NCI-H524 treated with DMSO at 0.1 percent for 48 hours (cell line): ENCODE measurements around the gene SETD4.

Experiments used
- DNase-seq: peaks from one replicate; lab custom pipeline; 2025; lab: John Stamatoyannopoulos, UW

SETD4 gene

GRCh38 chr21:36005879-36006400, 54.4 kb downstream of the SETD4 start:
- no peak for DNase-seq

DNA sequence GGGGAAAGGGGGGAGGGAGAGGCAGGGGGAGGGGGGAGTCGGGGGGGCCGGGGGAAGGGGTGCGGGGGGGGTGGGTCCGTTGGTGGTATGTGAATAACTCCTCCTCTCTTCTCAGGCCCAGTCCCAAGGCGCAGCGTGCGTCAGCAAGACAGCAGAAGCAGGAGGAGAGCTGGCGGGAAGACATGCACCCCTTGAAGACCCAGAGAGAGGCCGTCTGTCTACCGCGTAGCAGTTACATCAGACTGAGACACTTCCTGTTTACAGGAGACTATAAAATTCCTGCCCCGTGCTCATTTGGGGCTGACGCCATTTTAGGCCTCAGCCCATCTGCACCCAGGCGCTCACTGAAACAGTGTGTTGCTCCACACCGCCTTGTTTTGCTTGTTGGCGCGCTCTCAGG, 55.3 kb downstream of the SETD4 start:
- DNase-seq = no peak

GRCh38 chr21:36004441-36004840, 55.9 kb downstream of the SETD4 start:
- DNase-seq = no peak

GRCh38 chr21:36003776-36004175, 56.5 kb downstream of the SETD4 start:
- DNase-seq = no peak

DNA sequence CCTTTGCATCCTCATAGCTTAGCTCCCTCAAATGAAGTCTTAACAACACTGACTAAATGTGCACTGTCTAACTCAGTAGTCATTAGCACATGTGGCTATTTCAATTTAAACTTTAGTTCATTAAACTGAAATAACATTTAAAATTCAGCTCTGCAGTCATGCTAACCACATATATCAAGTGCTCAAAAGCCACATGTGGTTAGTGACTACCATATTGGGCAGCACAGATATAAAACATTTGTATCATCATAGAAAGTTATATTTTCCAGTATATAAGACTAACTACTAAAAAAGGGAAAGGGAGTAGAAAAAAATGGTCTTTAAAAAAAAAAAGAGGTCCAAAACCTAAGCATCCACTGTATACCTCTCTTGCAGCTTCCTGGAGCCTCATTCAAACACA, 64.1 kb downstream of the SETD4 start:
- DNase-seq = no peak

- no peak for DNase-seq
These were observed 64.7 kb downstream of the SETD4 start for GRCh38 chr21:35995522-35996088.

DNA sequence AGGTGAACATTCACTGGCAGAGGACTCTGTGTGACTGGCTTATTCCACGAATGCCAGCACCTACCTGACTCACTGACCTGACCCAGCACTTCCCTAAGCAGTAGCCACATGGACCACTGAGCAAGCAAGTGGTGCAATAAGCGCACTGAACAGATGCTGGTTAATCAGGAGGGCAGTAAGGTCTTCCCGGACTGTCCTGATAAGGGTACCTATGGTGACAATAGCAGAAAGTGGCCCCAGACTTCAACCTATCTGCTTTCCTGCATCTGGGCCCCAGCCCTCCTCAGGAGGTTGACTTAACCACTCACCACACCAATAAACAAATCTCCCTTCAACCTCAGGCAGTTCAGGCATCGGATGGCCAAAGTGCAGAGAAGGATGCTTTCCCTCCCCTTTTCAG, 65.7 kb downstream of the SETD4 start:
- no peak for DNase-seq

DNA sequence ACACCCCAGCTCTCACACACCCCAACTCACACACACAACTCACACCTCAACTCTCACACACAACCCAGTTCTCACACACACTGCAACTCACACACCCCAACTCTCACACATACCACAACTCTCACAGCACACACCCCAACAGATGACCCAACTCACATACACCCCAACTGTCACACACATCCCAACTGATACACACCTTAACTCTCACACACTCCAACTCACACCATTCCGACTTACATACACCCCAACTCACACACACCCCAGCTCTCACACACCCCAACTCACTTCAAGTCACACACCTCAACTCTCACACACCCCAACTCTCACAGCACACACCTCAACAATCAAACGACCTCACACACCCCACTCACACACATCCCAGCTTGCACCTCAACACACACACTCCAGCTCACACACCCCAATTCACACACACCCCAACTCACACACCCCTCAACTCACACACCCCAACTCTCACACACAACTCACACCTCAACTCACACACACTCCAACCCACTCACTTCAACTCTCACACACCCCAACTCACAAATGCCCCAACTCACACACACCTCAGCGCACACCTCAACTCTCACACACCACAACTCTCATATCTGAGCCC, 66.3 kb downstream of the SETD4 start:
- DNase-seq = no peak

GRCh38 chr21:35991131-35991530, 69.2 kb downstream of the SETD4 start:
- DNase-seq = no peak

DNA sequence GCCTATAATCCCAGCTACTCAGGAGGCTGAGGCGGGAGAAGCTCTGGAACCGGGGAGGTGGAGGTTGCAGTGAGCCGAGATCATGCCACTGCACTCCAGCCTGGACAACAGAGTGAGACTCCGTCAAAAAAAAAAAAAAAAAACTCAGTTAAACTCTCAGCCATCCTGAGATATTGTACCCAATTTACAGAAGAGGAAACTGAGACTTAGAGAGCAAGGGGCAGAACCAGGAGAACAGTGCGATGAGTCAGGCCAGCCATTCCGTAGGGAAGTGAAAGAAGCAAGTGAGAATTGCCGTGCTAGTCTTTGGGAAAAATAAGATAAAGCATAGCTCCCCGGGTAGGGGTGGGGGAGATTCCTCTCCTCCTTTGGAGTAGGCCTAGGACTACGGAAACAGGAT, 69.7 kb downstream of the SETD4 start:
- DNase-seq = no peak

GRCh38 chr21:35989138-35989735, 71.1 kb downstream of the SETD4 start:
- no peak for DNase-seq

- DNase-seq = no peak
These were observed 71.7 kb downstream of the SETD4 start for GRCh38 chr21:35988416-35989137.

GRCh38 chr21:35987475-35987874, 72.9 kb downstream of the SETD4 start:
- no peak for DNase-seq

DNA sequence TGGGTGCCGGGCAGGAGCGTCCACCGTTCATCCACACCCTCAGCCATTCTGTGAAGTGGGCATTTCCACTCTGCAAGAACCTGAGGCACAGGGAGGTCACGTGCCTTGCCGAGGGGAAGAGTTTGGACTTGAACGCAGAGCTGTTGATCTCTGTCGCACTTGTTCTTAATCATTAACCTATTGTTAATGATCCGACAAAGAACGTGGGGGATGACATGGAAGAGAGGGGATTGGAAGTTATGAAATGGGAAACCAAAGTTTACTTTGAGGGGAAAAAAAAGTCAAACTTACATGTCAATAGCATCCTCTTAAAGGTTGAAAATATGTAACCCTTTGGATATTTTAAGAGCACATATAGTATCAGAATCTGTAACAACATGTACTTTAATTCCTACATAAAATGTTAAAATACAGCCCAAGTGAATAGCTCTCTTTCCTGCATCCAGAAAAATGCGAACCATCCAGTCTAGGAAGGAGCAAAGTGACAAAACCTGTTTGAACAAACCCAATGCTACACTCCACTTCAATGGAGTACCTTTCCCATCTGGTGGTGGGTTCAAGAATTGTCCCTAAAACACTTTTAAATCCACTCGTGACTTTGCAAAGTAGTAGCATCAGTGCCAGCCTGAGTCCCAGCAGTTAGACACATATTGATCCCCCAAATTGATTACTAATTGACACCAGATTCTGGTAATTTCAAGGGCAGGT, 75.5 kb downstream of the SETD4 start:
- no peak for DNase-seq
